ENCODE results near the gene LRRC61.
"Not testable (repeated sequence)": the region's sequence is repeated elsewhere in the genome, so short reads cannot be mapped to it uniquely, and the experiment has no call there.

Gene LRRC61

DNA sequence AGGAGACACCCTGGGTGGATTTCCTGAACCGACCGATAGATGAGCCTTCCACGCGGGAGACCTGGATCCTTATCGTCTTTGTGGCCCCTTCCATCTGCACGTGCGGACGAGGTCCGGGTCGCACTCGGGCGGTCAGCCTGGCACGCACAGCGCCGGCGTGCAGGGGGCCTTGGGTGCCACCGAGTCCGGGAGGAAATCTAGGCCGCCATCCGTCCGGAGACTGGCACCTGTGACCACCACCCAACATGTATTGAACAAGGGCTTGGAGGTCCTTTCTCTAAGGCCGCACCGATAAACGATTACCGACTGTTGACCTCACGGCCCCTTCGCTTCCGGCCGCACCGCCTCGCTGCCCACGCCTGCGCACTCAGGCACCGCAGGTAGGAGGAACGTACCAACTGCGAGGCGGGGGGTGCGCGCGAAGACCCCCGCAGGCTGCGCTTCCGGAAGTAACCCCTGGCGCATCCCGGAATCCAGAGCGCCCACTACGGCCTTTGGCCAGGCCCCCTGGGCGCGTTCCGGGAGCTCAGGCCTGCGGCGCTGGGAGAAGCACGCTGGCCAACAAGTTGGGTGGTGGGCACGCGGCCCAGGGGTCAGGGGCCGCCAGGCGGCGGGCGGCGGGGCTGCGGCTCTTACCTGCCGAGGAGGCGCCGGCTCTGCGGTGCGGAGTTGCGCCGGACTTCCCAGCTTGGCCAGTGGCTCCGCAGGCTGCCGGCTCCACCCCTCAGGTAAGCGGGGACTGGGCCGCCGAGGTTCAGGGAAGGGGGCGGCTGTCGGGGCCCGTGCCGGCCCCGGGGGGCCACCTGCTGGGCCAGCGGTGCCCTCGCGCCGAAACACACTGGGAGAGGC is at the start of gene LRRC61, which contains the start of gene ACTR3C:
Gene LRRC61 (plus strand): TSS at position 523 of the 849 bp plus-strand sequence. CDS start 13,507 bp downstream, outside the sequence.
Gene ACTR3C (minus strand): TSS at position 713 of the 849 bp plus-strand sequence. CDS start 28,249 bp downstream, outside the sequence.
- H3K9me3 ChIP-seq (ENCODE audit: control insufficient read depth in 2 of 2, low read length in 2 of 2): no peaks in the 10 kb centered on the region
- H3K4me1 ChIP-seq (ENCODE audit: control insufficient read depth in 2 of 2, insufficient read depth in 2 of 2, low read length in 2 of 2): peaks cover 20 to 24% of the 10 kb centered on the region in 2 donors
- H3K27me3 ChIP-seq (ENCODE audit: control insufficient read depth in 2 of 2, insufficient read depth in 2 of 2, low read length in 2 of 2): no peaks in the 10 kb centered on the region
- peak within 1 kb of the TSS; percentile 70 to 88 for H3K4me3 ChIP-seq (ENCODE audit: low read length in 2 of 2)
- peak within 1 kb of the TSS; percentile 88 to 90 for H3K27ac ChIP-seq (ENCODE audit: low read depth in 2 of 2, low read length in 2 of 2)
- peak within 1 kb of the TSS; percentile 87 to 91 for H3K9ac ChIP-seq (ENCODE audit: low read depth in 1 of 2, low read length in 2 of 2)
- peaks cover 0 to 2% of the 10 kb centered on the region in 2 donors for H3K36me3 ChIP-seq (ENCODE audit: control insufficient read depth in 2 of 2, insufficient read depth in 2 of 2, low read length in 2 of 2)

GRCh38 chr7:150276132-150276695 is 46.9 kb upstream of the LRRC61 start:
- not testable (repeated sequence) for H3K9ac ChIP-seq (ENCODE audit: low read depth in 1 of 2, low read length in 2 of 2); H3K9me3 ChIP-seq (ENCODE audit: control insufficient read depth in 2 of 2, low read length in 2 of 2); H3K4me1 ChIP-seq (ENCODE audit: control insufficient read depth in 2 of 2, insufficient read depth in 2 of 2, low read length in 2 of 2); H3K27me3 ChIP-seq (ENCODE audit: control insufficient read depth in 2 of 2, insufficient read depth in 2 of 2, low read length in 2 of 2); H3K4me3 ChIP-seq (ENCODE audit: low read length in 2 of 2); H3K27ac ChIP-seq (ENCODE audit: low read depth in 2 of 2, low read length in 2 of 2); H3K36me3 ChIP-seq (ENCODE audit: control insufficient read depth in 2 of 2, insufficient read depth in 2 of 2, low read length in 2 of 2)

- H3K4me3 ChIP-seq (ENCODE audit: low read length in 2 of 2); H3K27ac ChIP-seq (ENCODE audit: low read depth in 2 of 2, low read length in 2 of 2); H3K9me3 ChIP-seq (ENCODE audit: control insufficient read depth in 2 of 2, low read length in 2 of 2); H3K9ac ChIP-seq (ENCODE audit: low read depth in 1 of 2, low read length in 2 of 2); H3K27me3 ChIP-seq (ENCODE audit: control insufficient read depth in 2 of 2, insufficient read depth in 2 of 2, low read length in 2 of 2); H3K4me1 ChIP-seq (ENCODE audit: control insufficient read depth in 2 of 2, insufficient read depth in 2 of 2, low read length in 2 of 2); H3K36me3 ChIP-seq (ENCODE audit: control insufficient read depth in 2 of 2, insufficient read depth in 2 of 2, low read length in 2 of 2): not testable (repeated sequence)
Observed at GRCh38 chr7:150278383-150278782, 44.8 kb upstream of the LRRC61 start.

GRCh38 chr7:150281681-150282403 is 41.3 kb upstream of the LRRC61 start:
- not testable (repeated sequence) for H3K9ac ChIP-seq (ENCODE audit: low read depth in 1 of 2, low read length in 2 of 2); H3K27ac ChIP-seq (ENCODE audit: low read depth in 2 of 2, low read length in 2 of 2); H3K4me3 ChIP-seq (ENCODE audit: low read length in 2 of 2)

DNA sequence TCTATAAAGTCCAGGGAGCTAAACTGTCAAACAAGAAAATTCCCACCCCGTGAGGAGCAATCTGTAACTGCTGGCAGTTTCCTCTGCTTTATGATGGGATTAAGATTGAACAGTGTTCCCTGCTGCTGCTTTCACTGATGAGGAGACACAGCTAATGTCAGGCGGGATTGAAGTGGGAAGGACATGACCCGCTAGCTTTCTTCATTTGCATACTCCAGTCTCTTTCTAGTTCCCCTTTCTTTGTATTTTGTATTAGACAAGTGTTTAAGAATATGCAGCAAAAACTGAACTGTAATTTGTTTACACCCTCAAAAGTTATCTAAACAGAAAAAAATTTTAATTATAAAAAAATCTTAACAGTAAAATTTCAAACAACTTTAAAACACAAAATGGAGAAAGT is 40.0 kb upstream of the LRRC61 start:
- not testable (repeated sequence) for H3K4me1 ChIP-seq (ENCODE audit: control insufficient read depth in 2 of 2, insufficient read depth in 2 of 2, low read length in 2 of 2); H3K27me3 ChIP-seq (ENCODE audit: control insufficient read depth in 2 of 2, insufficient read depth in 2 of 2, low read length in 2 of 2); H3K27ac ChIP-seq (ENCODE audit: low read depth in 2 of 2, low read length in 2 of 2); H3K4me3 ChIP-seq (ENCODE audit: low read length in 2 of 2); H3K9me3 ChIP-seq (ENCODE audit: control insufficient read depth in 2 of 2, low read length in 2 of 2); H3K9ac ChIP-seq (ENCODE audit: low read depth in 1 of 2, low read length in 2 of 2); H3K36me3 ChIP-seq (ENCODE audit: control insufficient read depth in 2 of 2, insufficient read depth in 2 of 2, low read length in 2 of 2)

More at GRCh38 chr7:150281681-150282403, 41.3 kb upstream of the LRRC61 start:
- H3K4me1 ChIP-seq (ENCODE audit: control insufficient read depth in 2 of 2, insufficient read depth in 2 of 2, low read length in 2 of 2); H3K9me3 ChIP-seq (ENCODE audit: control insufficient read depth in 2 of 2, low read length in 2 of 2); H3K27me3 ChIP-seq (ENCODE audit: control insufficient read depth in 2 of 2, insufficient read depth in 2 of 2, low read length in 2 of 2); H3K36me3 ChIP-seq (ENCODE audit: control insufficient read depth in 2 of 2, insufficient read depth in 2 of 2, low read length in 2 of 2): not testable (repeated sequence)

GRCh38 chr7:150283608-150284007 is 39.5 kb upstream of the LRRC61 start:
- H3K9me3 ChIP-seq (ENCODE audit: control insufficient read depth in 2 of 2, low read length in 2 of 2); H3K27me3 ChIP-seq (ENCODE audit: control insufficient read depth in 2 of 2, insufficient read depth in 2 of 2, low read length in 2 of 2); H3K9ac ChIP-seq (ENCODE audit: low read depth in 1 of 2, low read length in 2 of 2); H3K36me3 ChIP-seq (ENCODE audit: control insufficient read depth in 2 of 2, insufficient read depth in 2 of 2, low read length in 2 of 2); H3K4me3 ChIP-seq (ENCODE audit: low read length in 2 of 2); H3K27ac ChIP-seq (ENCODE audit: low read depth in 2 of 2, low read length in 2 of 2); H3K4me1 ChIP-seq (ENCODE audit: control insufficient read depth in 2 of 2, insufficient read depth in 2 of 2, low read length in 2 of 2): not testable (repeated sequence)

DNA sequence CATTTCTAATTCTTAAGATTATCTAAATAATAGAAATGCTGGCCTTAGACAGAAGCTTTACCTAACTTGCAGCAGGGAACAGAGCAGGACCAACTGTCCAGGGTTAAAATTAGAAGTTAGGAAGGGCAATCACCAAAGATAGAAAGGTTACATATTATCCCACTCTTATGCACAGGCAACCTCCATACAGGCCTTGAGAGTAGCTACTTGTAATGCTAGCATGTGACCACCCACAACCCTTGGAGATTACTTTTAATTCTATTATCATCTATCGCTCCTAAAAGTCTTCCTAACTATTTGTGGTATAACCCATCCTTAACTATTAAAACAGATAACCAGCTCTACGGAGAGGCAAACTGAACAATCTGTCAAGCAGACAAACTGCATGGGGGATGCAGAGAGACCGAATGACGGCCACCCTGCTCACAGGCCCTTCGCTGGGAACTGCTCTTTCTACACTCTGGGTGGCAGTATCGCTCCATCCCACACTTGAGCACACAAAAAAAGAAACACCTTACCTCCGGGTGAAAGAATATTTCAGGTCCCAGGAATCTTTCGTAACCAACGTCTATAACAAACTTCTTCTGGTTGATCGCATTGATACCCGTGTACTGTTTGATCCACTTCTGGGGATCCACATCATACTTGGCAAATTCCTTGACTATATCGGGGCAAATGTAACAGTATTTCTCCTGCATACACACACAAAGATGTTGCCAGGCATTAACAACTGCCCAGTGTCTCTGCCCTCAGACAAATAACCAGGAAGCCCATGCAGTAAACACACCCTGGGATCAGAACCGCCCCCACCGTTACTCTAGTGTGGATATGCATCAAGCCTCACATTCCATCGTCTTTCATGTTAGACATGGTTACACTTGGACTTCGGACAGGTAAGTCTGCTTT is 37.1 kb upstream of the LRRC61 start:
- H3K27ac ChIP-seq (ENCODE audit: low read depth in 2 of 2, low read length in 2 of 2); H3K4me1 ChIP-seq (ENCODE audit: control insufficient read depth in 2 of 2, insufficient read depth in 2 of 2, low read length in 2 of 2); H3K4me3 ChIP-seq (ENCODE audit: low read length in 2 of 2); H3K9ac ChIP-seq (ENCODE audit: low read depth in 1 of 2, low read length in 2 of 2); H3K27me3 ChIP-seq (ENCODE audit: control insufficient read depth in 2 of 2, insufficient read depth in 2 of 2, low read length in 2 of 2); H3K36me3 ChIP-seq (ENCODE audit: control insufficient read depth in 2 of 2, insufficient read depth in 2 of 2, low read length in 2 of 2); H3K9me3 ChIP-seq (ENCODE audit: control insufficient read depth in 2 of 2, low read length in 2 of 2): not testable (repeated sequence)

DNA sequence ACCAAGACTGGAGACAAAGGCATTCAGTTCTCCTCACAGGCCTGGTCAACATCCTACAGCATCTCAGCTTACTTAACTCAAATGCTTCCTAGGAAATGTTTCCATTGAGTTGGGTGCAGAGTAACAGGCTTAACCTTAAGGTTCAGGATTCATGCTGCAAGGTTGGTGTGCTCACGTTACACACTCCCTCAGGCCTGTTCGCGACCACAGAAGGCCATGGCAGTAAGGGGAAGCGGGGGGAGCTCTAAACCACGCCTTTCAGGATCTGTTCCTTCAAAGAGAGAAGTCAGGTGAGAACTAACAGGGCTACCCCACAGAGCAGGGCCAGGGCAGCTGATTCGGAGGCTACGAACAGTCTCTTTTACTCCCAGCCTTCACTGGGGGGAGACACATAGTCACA is 35.3 kb upstream of the LRRC61 start:
- not testable (repeated sequence) for H3K36me3 ChIP-seq (ENCODE audit: control insufficient read depth in 2 of 2, insufficient read depth in 2 of 2, low read length in 2 of 2); H3K27me3 ChIP-seq (ENCODE audit: control insufficient read depth in 2 of 2, insufficient read depth in 2 of 2, low read length in 2 of 2); H3K4me1 ChIP-seq (ENCODE audit: control insufficient read depth in 2 of 2, insufficient read depth in 2 of 2, low read length in 2 of 2); H3K27ac ChIP-seq (ENCODE audit: low read depth in 2 of 2, low read length in 2 of 2); H3K9ac ChIP-seq (ENCODE audit: low read depth in 1 of 2, low read length in 2 of 2); H3K9me3 ChIP-seq (ENCODE audit: control insufficient read depth in 2 of 2, low read length in 2 of 2); H3K4me3 ChIP-seq (ENCODE audit: low read length in 2 of 2)

- H3K9me3 ChIP-seq (ENCODE audit: control insufficient read depth in 2 of 2, low read length in 2 of 2); H3K27ac ChIP-seq (ENCODE audit: low read depth in 2 of 2, low read length in 2 of 2); H3K27me3 ChIP-seq (ENCODE audit: control insufficient read depth in 2 of 2, insufficient read depth in 2 of 2, low read length in 2 of 2); H3K4me3 ChIP-seq (ENCODE audit: low read length in 2 of 2); H3K4me1 ChIP-seq (ENCODE audit: control insufficient read depth in 2 of 2, insufficient read depth in 2 of 2, low read length in 2 of 2); H3K36me3 ChIP-seq (ENCODE audit: control insufficient read depth in 2 of 2, insufficient read depth in 2 of 2, low read length in 2 of 2); H3K9ac ChIP-seq (ENCODE audit: low read depth in 1 of 2, low read length in 2 of 2): not testable (repeated sequence)
Observed at GRCh38 chr7:150288816-150289215, 34.3 kb upstream of the LRRC61 start.

Data from mucosa of rectum (tissue), 2 donors.